ENCODE results near the gene GRB10.
"Not testable (repeated sequence)": the region's sequence is repeated elsewhere in the genome, so short reads cannot be mapped to it uniquely, and the experiment has no call there.

GRCh38 chr7:50576388-50576787 lies 206.3 kb downstream of the GRB10 start:
- TF ChIP-seq EZH2phosphoT487 (IDR thresholded peaks at IDR 0.05; ENCODE audit: unreplicated experiment); CTCF (conservative IDR thresholded peaks at IDR 0.05; ENCODE audit: low read depth in 2 of 2); POLR2AphosphoS5 (IDR thresholded peaks at IDR 0.05; ENCODE audit: low read depth): not testable (repeated sequence)

Data from GM23338 (cell line).